Fibroblast of the aortic adventitia (primary cell): ENCODE measurements around the gene SFRP4. TPM values are rescaled to one million over a fixed set of nuclear protein-coding genes. Genes with fewer than 3 reads are reported as not detected.
A peak's percentile ranks its signal among the peaks of the same experiment; 100 is the strongest.

Source experiments
- DNase-seq: peaks from one replicate; pipeline ENCODE4 v3.0.0-alpha.2; 2010; ENCODE audit warnings: low read depth
- H3K4me3 ChIP-seq: 2 replicates; pipeline ENCODE4 v1.5.1; 2011; ENCODE audit warnings: low read depth, mild to moderate bottlenecking, control low read depth, low read length, moderate library complexity
- CTCF ChIP-seq: IDR thresholded peaks from 2 replicates; pipeline ENCODE4 v1.5.1; 2011; ENCODE audit warnings: mild to moderate bottlenecking, low read length, control low read depth, inconsistent platforms; ENCODE audit not compliant: insufficient read depth
- total RNA-seq: library from RNA; depleted of rRNA; stranded (reverse); fragments of >200 nt; gene quantifications from 2 replicates; pipeline ENCODE4 v1.2.3, GENCODE V29; 2012; ENCODE audit warnings: low replicate concordance

SFRP4 gene
- total RNA-seq, 1 donor, result 40.9 TPM

GRCh38 chr7:37918526-37918925, 1.9 kb upstream of the SFRP4 start:
- DNase-seq, result no peak
- no peak overlapping the region for H3K4me3 ChIP-seq
- TF ChIP-seq CTCF, result peak; percentile 14

- DNase-seq, result peak; percentile 40
- peak overlapping the region; percentile 90 for H3K4me3 ChIP-seq
- no peak for TF ChIP-seq CTCF
These were observed 472 bp downstream of the SFRP4 start for GRCh38 chr7:37916017-37916672.

- H3K4me3 ChIP-seq, result peak overlapping the region; percentile 90
- no peak for TF ChIP-seq CTCF
- peak; percentile 65 for DNase-seq
These were observed 1.2 kb downstream of the SFRP4 start for GRCh38 chr7:37915438-37915837.

- no peak for DNase-seq
- TF ChIP-seq CTCF, result no peak
- H3K4me3 ChIP-seq, result peak overlapping the region; percentile 3
These were observed 3.9 kb downstream of the SFRP4 start for GRCh38 chr7:37912756-37913155.

- DNase-seq, result peak; percentile 99
- TF ChIP-seq CTCF, result no peak
- H3K4me3 ChIP-seq, result no peak overlapping the region
These were observed 8.3 kb downstream of the SFRP4 start for GRCh38 chr7:37908221-37908788.

- TF ChIP-seq CTCF, result no peak
- DNase-seq, result peak; percentile 85
- no peak overlapping the region for H3K4me3 ChIP-seq
These were observed 14.6 kb downstream of the SFRP4 start for GRCh38 chr7:37901890-37902524.
